GM19099 (cell line): Measurements from ENCODE around the gene GNAO1.

Experiments
- POLR2A ChIP-seq: IDR thresholded peaks from 3 replicates; pipeline ENCODE4 v1.6.1; 2011; ENCODE audit warnings: low read depth; ENCODE audit not compliant: insufficient read length; ENCODE audit errors: extremely low read depth

GNAO1 gene

GRCh38 chr16:56364865-56365264 lies 173.6 kb downstream of the GNAO1 start:
- no peak for TF ChIP-seq POLR2A

GRCh38 chr16:56365552-56365951 lies 174.3 kb downstream of the GNAO1 start:
- TF ChIP-seq POLR2A: no peak

GRCh38 chr16:56366945-56367344 lies 175.7 kb downstream of the GNAO1 start:
- no peak for TF ChIP-seq POLR2A

GRCh38 chr16:56367764-56368163 lies 176.5 kb downstream of the GNAO1 start:
- no peak for TF ChIP-seq POLR2A

DNA sequence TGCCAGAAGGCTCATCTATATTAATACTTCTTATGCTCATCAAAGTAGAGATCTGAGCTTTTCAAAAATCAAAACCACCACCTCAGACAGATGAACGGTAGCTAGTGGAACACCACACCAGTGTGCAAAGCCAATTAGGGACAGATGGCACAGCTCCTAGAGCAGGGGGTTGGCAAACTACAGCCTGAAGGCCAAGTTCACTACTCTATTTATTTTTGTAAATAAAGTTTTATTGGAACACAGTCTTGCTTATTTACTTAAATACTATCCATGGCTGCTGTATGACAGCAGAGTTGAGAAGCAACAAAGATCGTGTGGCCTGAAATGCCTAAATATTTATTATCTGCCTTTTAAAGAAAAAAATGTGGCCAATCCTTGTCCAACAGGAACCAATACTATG lies 177.3 kb downstream of the GNAO1 start:
- TF ChIP-seq POLR2A: no peak

DNA sequence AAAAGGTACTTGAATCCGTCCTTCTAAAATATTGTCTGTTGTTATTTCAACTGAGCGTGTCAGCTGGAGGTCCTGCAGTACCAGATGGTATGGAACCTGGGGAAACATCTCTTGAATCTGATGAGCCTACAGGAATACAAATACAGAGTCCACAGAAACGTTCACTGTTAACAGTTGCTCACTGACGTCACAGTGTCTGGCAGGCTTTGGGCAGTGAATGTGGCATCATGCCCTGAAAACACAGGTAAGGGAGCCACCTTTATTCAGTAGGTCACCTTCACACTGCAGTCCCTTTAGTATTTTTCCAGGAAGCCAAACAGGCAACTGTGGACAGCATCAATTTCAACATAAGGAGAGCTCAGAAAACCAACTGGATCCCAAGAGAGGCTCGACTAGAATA lies 177.9 kb downstream of the GNAO1 start:
- no peak for TF ChIP-seq POLR2A

- TF ChIP-seq POLR2A: no peak
Measured at GRCh38 chr16:56370185-56370874, 179.0 kb downstream of the GNAO1 start.

DNA sequence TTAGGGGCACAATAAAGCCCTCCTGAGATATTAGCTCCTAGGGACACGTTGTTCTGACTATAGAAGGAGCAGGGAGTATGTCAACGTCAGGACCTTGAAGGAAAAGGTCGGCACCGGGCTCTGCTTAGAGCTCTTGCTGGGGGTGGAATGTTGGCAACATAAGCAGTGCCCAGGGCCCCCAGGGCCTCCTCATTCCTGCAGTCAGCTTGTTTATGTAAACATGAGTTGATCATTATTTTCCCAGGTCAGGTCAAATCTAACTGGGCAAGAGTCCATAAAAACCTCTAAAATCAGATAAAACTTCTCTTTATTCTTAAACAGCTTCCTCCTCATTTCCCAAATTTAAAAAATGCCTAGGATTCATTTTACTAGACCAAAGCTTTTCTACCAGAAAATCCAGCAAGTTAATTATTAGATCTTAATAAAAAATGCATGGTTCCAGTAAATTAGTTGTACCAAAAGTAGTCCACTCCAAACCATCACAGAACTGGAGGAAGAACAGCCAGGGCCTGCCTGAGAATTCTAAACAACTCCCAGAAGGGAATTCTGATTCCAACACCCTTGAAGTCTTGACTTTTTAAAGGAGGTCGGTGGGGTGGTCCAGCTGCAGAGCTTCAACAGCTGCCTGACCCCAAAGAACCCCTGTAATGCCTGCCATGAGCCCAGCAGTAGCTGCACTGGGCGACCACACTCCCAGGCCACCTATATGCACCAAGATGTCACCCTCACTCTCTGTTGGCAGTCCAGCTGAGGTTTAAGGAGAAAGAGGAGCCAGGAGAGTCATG lies 179.8 kb downstream of the GNAO1 start:
- no peak for TF ChIP-seq POLR2A

DNA sequence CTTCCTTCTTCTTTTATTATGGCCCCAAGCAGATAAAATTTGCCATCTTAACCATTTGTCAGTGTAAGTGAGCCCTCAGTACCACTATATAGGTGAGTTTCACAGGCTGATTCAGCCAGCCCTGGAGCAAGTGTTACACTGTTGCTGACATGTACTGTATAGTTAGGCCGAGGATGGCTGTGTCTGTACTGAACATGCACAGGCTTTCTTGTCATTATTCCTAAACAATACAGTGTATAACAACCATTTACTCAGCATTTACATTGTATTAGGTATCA lies 180.3 kb downstream of the GNAO1 start:
- no peak for TF ChIP-seq POLR2A

DNA sequence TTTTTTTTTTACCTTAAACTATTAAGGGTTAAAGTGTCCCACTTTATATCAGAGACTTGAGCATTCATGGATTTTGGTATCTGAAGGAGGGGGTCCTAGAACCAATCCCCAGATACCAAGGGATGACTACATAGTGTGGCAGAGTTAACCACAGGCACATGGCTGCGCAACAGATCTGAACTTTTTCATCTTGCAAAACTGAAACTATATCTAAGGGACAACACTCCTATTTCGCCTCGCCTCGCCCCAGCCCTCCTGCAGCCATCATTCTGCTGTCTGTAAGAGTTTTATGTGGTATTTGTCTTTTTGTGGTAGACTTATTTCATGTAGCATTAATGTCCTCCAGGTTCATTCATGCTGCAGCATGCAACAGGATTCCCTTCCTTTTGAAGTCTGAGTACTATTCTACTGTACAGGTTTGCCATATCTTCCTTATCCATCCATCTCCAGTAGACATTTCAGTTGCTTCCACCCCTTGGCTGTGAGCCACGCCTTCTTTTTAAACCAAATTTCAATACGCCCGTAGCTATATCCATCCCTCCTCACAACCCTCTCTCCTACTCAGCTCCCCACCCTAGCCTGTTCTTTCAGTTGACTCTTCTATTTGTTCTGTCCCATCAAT lies 180.8 kb downstream of the GNAO1 start:
- TF ChIP-seq POLR2A: no peak

GRCh38 chr16:56373003-56373402 lies 181.7 kb downstream of the GNAO1 start:
- no peak for TF ChIP-seq POLR2A

- no peak for TF ChIP-seq POLR2A
Measured at GRCh38 chr16:56382459-56382858, 191.2 kb downstream of the GNAO1 start.

- TF ChIP-seq POLR2A: no peak
Measured at GRCh38 chr16:56382901-56383355, 191.6 kb downstream of the GNAO1 start.

DNA sequence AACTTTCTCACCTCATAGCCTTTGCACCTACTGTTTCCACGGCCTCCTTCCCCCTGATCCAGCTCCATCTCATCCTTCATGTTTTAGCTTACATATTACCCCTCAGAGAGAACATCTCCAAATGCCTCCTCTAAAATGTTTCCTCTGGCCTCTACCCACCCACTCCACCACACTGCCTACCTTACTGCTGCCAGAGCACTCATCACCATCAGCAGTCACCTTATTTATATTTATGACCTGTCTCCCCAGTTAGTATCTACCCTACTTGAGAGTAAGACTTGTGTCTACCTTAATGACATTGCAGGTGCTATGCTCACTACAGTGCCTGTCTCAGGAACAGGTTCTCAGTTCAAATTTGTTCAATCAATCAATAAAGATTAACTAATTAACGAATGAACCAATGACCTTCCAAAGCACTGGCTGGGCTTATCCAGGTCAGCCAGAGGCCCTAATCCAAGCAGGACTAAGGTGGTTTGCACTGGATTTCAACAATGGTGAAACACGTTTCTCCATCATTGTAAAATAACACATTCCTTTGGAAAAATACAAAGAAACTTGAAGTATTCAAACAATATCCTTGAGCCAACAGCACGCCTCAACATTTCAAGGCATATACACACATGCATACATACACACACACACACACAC lies 192.9 kb downstream of the GNAO1 start:
- no peak for TF ChIP-seq POLR2A

- no peak for TF ChIP-seq POLR2A
Measured at GRCh38 chr16:56387396-56387795, 196.1 kb downstream of the GNAO1 start.

- TF ChIP-seq POLR2A: no peak
Measured at GRCh38 chr16:56388209-56388608, 196.9 kb downstream of the GNAO1 start.

GRCh38 chr16:56389554-56389953 lies 198.3 kb downstream of the GNAO1 start:
- no peak for TF ChIP-seq POLR2A

GRCh38 chr16:56399047-56399446 lies 207.8 kb downstream of the GNAO1 start:
- no peak for TF ChIP-seq POLR2A
